HG02973 (cell line): Measurements from ENCODE around the gene CACNB4.
"Not testable (repeated sequence)": the region's sequence is repeated elsewhere in the genome, so short reads cannot be mapped to it uniquely, and the experiment has no call there.

ENCODE experiments used
- ATAC-seq: cut with Tn5 transposase; IDR thresholded peaks from one replicate; pipeline ENCODE4 v1.9.1; 2021; ENCODE audit warnings: moderate library complexity; ENCODE audit not compliant: unreplicated experiment

Gene CACNB4

GRCh38 chr2:151946250-151946884 lies 152.5 kb downstream of the CACNB4 start:
- no peak for ATAC-seq

- ATAC-seq = no peak
Observed at GRCh38 chr2:151945602-151946001, 153.2 kb downstream of the CACNB4 start.

- no peak for ATAC-seq
Observed at GRCh38 chr2:151945186-151945585, 153.7 kb downstream of the CACNB4 start.

GRCh38 chr2:151943461-151943860 lies 155.4 kb downstream of the CACNB4 start:
- no peak for ATAC-seq

GRCh38 chr2:151942540-151943205 lies 156.2 kb downstream of the CACNB4 start:
- not testable (repeated sequence) for ATAC-seq

GRCh38 chr2:151937966-151938365 lies 160.9 kb downstream of the CACNB4 start:
- ATAC-seq = no peak

- ATAC-seq = no peak
Observed at GRCh38 chr2:151936626-151937025, 162.2 kb downstream of the CACNB4 start.

- no peak for ATAC-seq
Observed at GRCh38 chr2:151933266-151933804, 165.5 kb downstream of the CACNB4 start.

- ATAC-seq = no peak
Observed at GRCh38 chr2:151931756-151932155, 167.1 kb downstream of the CACNB4 start.

- ATAC-seq = no peak
Observed at GRCh38 chr2:151931030-151931611, 167.7 kb downstream of the CACNB4 start.

- no peak for ATAC-seq
Observed at GRCh38 chr2:151930042-151930441, 168.8 kb downstream of the CACNB4 start.

GRCh38 chr2:151928380-151928779 lies 170.5 kb downstream of the CACNB4 start:
- ATAC-seq = no peak

GRCh38 chr2:151927501-151928221 lies 171.2 kb downstream of the CACNB4 start:
- no peak for ATAC-seq

- ATAC-seq = no peak
Observed at GRCh38 chr2:151922845-151923666, 175.8 kb downstream of the CACNB4 start.

- ATAC-seq = no peak
Observed at GRCh38 chr2:151919786-151920185, 179.1 kb downstream of the CACNB4 start.

GRCh38 chr2:151918308-151918707 lies 180.5 kb downstream of the CACNB4 start:
- ATAC-seq = no peak

- no peak for ATAC-seq
Observed at GRCh38 chr2:151916632-151917031, 182.2 kb downstream of the CACNB4 start.

- not testable (repeated sequence) for ATAC-seq
Observed at GRCh38 chr2:151915629-151916025, 183.2 kb downstream of the CACNB4 start.

- ATAC-seq = no peak
Observed at GRCh38 chr2:151914989-151915628, 183.7 kb downstream of the CACNB4 start.
